GM19467 (cell line): ENCODE data around the gene MFN1.
"Not testable (repeated sequence)": the region's sequence is repeated elsewhere in the genome, so short reads cannot be mapped to it uniquely, and the experiment has no call there.

Experiments
- ATAC-seq: cut with Tn5 transposase; IDR thresholded peaks from one replicate; pipeline ENCODE4 v1.9.1; 2021; ENCODE audit warnings: mild to moderate bottlenecking, moderate library complexity; ENCODE audit not compliant: unreplicated experiment

Gene MFN1

DNA sequence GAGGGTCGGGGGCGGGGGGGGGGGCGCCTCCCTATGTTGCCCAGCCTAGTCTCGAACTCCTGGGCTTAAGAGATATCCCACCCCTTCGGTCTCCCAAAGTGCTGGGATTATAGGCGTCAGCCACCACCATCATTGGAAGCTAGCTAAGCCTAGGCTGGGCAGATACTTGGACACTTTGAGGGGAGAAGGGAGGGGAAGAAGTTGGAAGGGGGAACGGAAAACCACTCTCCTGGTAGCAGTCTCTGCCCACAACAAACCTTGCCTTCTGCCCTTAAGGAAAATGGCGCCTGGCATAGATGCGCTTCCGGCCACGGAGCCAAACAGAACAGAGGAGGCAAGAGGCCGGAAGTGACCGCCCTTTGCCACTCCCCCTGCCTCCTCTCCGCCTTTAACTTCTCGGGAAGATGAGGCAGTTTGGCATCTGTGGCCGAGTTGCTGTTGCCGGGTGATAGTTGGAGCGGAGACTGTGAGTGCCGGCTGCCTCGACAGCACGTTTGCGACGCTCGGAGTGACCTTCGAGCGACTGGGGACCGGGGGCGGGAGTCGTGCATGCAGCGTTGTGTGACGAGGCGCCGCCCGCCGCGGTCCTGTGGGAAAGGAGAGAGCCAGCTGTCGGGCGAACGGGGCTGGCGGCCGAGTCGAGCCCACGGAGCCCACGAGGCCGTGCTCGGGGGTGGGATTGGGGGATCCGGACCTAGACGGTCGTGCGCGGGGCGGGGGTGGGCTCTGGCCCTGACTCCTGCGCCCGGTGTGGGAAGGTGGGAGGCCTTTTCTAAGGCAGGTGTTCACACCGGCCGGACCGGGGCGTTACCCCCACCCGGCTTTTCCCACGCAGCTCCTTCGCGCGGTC, at the start of gene MFN1:
Gene MFN1 (plus strand): TSS at position 365 of the 850 bp plus-strand sequence. CDS start 1,143 bp downstream, outside the sequence.
- ATAC-seq, result peak; percentile 95

DNA sequence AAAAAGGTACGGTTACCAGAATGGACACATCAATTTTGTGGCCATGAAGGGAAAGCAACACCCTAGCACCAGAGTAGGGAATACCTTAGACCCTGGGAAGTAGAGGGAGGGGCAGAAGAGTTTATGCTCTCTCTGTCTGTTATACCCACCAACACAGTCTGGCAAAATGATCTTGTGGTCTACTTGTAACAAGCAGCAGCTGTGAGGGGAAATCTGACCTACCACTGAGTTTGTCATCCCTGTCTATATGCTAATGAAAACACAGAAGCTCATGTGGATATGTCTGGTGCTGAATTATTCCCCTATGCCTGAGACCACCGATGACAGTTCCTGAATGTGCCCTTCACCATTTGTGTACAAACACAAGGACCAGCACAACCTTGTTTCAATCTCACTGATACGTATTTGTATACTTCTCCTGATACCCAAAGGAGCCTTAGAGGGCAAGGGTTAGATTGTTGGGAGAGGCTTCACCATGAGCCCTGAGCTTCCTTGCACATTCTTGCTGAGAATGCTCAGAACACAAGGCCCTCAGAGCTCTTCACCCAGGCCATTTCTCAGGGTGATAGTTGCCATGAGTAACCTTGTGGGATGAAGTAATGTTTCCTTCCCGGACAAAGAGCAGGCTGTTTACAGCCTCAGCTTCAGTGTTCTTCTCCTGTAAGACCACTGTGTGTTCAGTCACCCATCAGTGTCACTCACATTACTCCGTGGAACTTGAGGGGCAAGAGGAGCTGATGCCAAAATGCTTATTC, 49.4 kb upstream of the MFN1 start:
- ATAC-seq, result no peak

DNA sequence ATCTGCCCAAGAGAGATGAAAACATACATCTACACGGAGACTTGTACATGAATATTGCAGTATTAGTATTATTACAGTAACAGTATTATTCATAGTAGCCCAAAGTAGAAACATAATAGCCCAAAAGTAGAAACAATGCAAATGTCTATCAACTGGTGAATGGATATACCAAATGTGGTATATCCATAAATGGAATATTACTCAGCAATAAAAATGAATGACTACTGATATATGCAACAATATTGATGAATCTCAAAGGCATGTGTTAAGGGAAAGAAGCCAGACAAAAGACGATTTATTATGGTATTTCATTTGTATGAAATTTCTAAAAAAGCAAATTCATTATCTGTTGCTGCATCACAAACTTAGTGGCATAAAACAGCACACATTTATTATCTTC, 48.2 kb upstream of the MFN1 start:
- ATAC-seq, result no peak

DNA sequence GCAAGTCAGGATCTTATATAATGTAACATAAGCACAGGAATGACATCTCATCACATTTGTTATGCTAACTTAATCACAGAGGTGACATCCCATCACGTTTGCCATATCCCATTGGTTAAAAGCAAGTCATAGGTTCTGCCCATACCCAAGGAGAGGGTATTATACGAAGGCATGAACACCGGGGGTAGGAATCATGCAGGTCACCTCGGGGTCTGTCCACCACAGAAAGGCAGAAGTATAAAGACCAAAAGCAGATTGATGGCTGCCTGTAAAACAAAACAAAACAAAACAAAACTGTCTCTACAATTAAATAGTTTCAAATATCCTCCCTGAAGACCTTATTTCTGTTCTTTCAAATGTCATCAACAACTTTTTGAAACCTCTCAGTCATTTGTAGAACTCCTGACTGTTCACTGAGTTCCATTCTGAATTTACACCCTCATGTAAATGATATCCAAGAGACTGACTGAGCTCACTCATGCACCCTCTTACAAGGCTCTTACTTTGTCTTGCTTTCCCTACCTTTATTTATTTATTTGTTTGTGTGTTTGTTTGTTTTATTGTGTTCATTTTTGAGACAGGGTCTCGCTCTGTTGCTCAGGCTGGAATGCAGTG, 47.4 kb upstream of the MFN1 start:
- ATAC-seq, result no peak

DNA sequence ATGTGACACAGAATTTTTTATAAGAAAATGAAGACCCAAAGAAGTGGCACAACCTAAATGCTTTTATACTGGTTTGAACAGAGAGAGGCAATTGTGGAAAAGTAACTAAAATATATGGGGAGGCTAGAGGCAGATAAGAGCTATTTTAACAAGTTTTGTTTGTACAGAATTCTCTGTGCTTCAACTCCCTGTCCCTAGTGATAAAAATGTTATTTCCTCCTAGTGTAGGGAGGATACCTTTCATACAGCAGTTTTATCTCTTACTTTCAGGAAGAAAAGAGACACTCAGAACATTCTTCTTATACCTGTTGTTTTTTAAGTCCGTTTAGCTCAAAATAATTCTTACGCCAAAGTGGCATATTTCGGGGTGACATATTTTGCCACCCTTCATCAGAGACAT, 45.9 kb upstream of the MFN1 start:
- ATAC-seq, result no peak

DNA sequence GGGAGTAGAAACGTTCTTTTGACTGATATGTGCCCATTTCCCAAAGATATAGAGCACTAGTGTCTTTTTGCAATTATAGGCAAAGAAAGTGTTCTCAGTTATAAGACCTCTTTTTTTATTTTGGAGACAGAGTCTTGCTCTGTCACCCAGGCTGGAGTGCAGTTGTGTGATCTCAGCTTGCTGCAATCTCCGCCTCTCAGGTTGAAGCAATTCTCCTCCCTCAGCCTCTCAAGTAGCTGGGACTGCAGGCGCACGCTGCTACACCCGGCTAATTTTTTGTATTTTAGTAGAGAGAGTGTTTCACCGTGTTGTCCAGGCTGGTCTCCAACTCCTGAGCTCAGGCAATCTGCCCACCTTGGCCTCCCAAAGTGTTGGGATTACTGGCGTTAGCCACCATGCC, 45.4 kb upstream of the MFN1 start:
- ATAC-seq, result no peak

DNA sequence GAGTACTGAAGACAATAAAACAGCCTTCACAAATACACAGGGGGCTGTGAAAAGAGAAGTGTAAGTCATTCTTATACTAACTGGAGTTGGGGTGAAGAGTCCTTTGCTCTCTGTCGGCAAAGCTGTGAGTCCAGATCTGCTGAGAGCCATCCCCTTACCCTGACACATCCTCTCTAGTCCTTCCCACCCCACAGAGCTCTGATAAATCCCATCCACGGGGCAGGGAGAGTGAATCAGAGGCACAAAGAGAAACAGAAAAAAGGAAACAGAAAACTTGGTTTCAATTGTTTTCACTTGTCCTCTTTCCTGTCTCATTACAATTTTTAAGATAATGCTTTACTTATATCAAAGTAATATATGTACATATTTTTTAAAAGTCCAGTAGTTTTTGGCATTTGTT, 42.9 kb upstream of the MFN1 start:
- no peak for ATAC-seq

DNA sequence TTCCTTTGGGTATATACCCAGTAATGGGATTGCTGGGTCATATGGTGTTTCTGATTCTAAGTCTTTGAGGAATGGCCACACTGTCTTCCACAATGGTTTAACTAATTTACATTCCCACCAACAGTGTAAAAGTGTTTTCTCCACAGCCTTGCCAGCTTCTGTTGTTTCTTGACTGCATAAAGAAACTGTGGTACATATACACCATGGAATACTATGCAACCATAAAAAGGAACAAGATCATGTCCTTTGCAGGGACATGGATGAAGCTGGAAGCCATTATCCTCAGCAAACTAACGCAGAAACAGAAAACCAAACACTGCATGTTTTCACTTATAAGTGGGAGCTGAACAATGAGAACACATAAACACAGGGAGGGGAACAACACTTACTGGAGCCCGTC, 40.1 kb upstream of the MFN1 start:
- ATAC-seq, result not testable (repeated sequence)

DNA sequence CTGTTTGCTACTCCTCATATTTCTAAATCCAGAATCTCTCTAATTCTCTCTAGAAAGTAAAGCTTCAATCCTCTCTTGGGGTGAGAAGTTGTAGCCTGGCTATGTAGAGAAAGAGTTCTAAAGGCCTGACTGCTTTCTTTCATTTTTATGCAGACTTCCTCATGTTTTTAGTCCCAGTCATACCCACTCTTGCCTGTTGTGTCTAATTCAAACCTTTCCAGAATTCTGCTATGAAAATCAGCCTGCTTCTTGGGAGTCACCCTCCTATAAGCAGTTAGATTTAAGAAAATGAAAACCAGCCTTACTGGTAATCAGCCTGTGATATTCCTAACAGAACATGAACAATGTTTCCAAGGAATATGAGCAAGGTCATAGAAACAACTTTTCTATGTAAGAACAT, 39.5 kb upstream of the MFN1 start:
- ATAC-seq, result no peak

DNA sequence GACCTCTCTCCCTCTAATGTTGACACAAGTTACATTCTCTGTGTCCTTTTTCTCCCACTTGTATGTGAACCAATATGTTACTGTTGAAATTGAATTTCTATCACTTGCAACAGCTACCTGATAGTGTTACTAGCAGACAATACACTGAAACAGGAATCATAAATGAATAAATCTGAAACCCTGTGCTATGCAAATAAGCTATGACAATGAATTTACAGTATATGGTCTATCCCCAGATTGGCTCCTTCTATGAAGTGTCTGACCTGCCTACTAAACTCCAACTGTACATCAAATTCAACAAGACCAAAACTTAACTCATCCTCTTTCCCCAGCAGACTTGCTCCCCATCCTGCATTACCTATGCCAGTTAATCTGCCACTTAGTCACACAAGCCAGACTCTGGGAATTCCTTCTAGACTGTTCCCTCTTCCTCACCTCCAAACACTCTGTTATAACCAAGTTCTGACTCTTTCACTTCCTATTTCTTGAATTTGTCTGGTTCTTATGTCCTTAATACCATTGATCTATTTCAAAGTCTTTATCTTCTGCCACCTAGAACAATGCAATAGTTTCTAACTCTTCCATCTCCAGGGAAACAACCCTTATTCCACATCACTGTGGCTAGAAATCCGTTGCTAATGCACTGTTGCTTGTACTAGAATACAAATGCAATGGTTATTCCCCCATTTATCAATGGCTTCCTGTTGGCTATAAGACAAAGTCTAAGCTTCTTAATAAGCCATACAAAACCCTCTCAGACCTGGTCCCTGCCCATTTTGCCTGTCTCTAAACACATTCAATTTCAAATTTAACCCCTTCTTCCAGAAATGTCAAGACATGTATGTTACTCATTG, 38.1 kb upstream of the MFN1 start:
- peak; percentile 80 for ATAC-seq

DNA sequence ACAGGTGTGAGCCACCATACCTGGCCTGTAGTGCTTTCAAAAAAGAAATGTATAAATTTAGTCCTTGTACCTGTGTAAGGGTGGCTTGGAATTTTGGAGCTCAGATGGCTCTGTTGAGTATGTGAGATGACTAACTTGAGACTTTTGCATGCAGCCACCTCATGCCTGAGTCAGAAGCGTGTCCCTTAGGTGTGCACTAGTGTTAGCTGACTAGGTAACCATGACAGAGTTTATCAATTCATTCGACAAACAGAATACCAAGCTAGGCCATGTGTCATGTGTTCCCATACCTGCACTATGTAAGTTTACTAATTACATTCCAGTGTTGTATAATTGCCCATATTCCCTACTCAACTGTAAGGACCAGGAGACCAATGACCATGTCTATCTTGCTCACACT, 28.6 kb upstream of the MFN1 start:
- ATAC-seq, result no peak

DNA sequence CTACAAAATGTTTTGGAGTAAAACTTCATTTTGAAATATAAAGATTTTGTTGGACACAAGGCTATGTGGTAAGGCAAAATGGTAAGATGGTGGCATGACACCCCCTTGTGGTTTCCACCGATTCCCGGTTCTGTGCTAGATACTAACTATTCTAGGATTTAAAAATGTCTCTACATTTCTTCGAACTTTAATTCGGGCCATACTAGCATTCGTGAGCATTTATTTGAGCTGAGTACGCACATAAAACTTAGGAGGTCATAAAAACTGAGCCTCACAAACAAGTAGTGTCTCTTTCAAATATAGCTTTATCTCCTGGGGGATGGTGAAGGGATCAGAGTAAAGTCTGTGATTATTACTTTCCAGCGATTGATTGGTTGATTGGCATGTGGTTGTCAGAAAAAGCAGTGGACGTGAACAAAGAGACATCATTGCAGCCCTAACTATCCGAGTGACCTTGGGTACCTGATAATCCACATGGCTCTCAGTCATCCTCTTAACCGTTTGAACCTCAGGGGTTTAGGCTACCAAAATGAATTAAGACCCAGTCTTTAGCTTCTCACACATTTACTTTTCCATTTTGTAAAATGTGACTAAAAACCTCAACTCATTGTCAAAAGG, 25.7 kb upstream of the MFN1 start:
- ATAC-seq, result no peak

DNA sequence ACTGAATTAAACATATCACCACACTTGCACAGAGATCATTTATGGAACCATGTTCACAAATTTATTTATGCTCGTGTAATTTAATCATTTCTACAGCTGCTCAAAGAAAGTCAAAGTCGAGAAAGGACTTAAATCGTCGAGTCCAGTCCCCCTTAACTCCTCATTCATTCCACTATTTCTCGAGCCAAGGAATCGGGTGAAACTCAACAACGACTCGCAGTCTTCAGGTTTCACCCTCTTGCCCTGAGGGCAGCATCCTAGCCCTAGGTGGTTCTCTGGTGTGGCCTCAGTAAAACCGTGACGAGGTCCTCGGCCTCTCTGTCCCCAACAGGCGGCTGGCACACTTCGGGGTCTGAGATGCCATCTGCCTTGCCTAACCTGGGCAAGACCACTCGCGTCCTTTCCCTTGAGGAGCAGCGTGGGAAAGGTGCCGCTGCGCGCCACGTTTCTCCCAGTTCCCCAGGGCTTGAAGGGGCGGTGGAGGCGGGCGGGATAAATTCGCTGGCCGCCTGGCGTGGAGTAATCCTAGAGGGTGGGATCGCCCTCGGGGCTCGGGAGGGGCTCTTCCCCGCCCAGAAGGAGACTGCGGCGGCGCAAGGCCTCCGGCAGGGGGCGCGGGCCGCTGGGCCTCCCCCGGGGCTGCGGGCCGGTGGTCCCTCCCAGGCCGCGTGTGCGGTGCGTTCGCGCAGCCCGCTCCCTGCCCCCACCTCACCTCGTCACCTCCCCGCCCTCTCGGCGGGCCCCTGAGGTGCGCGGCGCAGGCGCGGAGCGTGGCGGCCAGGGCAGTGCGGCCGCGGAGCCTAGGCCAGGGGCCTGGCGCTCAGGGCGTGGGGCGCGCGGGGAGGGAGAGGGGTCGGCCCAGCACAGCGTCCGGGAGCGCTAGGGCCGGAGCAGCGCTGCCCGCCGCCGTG, 25.0 kb upstream of the MFN1 start, which contains the start of gene ZNF639:
Gene ZNF639 (plus strand): TSS at position 746 of the 911 bp plus-strand sequence. CDS start 5,263 bp downstream, outside the sequence.
- ATAC-seq, result peak; percentile 74

DNA sequence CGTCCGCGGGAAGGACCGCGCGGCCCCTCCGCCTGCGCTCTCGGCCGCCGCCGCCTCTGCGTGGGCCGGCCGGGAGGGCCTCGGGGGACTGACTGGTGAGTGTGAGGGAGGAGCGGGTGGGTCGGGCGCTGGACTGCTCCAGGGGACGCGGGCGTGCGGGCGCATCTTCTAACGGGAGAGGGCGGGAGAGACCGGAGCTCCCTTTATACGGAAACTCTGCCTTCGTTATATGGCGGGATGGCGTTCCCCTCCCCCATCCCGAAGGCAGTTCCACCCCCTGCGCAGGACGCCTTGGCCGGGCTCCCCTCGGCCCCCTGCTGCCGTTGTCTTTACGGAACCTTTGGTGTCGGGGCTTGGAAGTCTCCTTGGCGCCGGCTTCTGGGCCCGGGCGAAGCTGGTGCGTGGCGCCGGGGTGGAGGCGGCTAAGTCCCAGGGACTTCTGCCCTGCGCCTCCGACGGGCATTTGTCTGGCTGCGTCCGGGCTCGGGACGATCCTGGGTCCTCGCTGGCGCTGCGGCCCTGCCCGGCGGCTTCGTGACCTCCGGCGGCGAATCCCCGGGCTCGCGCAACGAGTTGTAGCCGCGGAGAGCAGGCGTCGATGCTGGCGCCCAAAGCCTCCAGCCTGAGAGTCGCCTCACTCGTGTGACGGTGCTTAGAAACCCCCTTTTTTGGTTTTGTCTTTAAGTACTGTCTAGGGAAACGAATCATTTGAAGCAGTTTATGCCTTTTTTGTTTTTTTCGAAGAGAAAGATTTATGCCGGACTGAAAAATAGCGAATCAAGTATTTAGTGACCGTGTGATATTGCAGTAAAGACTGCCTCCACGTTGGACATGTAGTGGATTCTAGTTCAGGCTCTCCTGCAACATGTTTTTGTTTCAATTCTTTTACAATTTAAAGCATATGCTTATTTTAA, 24.1 kb upstream of the MFN1 start:
- peak; percentile 35 for ATAC-seq

DNA sequence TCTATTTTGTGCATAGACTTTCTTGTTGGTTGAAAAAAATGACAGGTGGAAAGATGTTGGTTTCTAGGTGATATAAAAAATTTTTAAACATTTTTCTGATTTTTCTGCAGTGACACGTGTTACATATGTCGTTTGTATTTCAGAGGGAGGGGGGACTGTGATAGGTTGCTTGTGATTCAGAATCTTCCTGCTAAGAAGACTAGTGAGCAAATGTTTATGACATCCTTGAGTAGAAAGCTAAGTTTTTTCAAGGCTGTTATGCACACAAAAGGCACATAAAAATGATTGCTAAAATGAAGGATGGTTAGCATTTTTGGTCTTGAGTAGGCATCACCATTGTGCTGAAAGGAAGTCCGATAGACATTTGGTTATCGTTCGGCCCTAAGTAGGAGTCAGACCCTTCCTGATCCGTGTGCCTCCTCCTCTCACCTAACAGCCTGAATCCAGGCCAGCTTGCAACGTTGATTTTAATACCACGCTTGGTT, 23.2 kb upstream of the MFN1 start:
- ATAC-seq, result no peak

DNA sequence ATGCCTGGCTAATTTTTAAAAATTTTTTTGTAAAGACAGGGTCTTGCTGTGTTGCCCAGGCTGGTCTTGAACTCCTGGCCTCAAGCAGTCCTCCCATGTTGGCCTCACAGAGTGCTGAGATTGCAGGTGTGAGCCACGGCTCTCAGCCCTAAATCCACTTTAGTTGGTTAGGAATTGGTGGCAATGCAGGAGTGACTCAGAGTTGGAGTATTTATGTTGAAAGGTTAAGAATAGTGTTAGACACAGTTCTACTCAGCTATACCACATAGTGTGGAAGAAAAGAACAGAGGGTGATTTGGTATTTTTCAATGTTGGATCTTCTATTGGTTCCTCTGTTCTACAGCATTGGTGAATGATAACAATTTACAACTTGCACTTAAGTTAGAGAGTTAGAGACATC, 17.1 kb upstream of the MFN1 start:
- ATAC-seq, result no peak

DNA sequence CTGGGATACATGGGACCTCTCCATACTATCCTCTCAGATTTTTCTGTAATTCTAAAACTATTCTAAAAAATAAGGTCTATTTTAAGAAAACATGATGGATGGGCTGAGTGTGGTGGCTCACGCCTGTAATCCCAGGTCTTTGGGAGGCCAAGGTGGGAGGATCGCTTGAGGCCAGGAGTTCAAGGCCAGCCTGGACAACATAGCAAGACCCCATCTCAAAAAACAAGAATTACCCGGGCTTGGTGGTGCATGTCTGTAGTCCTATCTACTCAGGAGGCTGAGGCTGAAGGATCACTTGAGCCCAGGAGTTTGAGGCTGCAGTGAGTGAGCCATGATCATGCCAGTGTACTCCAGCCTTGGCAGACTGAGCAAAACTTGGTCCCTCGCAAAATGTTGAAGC, 15.3 kb upstream of the MFN1 start:
- ATAC-seq, result no peak

DNA sequence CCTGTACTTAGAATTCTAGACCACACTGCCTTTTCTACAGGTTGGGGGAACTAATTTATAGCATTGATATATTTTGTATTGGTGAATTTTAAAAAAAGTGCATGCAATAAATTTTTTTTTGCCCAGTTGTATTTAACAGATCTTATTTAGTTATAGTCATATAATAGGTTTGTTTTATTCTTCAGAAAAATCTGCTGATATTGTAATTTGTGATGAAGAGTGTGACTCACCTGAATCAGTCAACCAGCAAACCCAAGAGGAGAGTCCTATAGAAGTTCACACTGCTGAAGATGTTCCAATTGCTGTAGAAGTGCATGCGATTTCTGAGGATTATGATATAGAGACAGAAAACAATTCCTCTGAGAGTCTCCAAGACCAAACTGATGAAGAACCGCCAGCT, 14.4 kb upstream of the MFN1 start:
- no peak for ATAC-seq
